ENCODE measurements around the gene TFG.

- TF ChIP-seq EZH2 (IDR thresholded peaks at IDR 0.05) = no peak
- TF ChIP-seq POLR2AphosphoS5 (IDR thresholded peaks at IDR 0.05; ENCODE audit: borderline replicate concordance, low read depth, low read length) = no peak
Observed at GRCh38 chr3:100756441-100756840, 47.1 kb downstream of the TFG start.
